ENCODE results near the gene SYNPO2L.
"Not testable (repeated sequence)": the region's sequence is repeated elsewhere in the genome, so short reads cannot be mapped to it uniquely, and the experiment has no call there.

SYNPO2L gene

GRCh38 chr10:73665581-73665980 is 9.8 kb upstream of the SYNPO2L start:
- H3K4me1 ChIP-seq (ENCODE audit: control insufficient read depth, low read depth, low read length); H3K9ac ChIP-seq (ENCODE audit: low read length); H3K4me3 ChIP-seq (ENCODE audit: low read length); H3K9me3 ChIP-seq (ENCODE audit: control insufficient read depth, low read depth, low read length); H3K36me3 ChIP-seq (ENCODE audit: control insufficient read depth, low read depth, low read length); H3K27ac ChIP-seq (ENCODE audit: low read length); H3K27me3 ChIP-seq (ENCODE audit: control insufficient read depth, insufficient read depth, low read length): not testable (repeated sequence)

GRCh38 chr10:73664156-73665040 is 8.6 kb upstream of the SYNPO2L start:
- not testable (repeated sequence) for H3K27me3 ChIP-seq (ENCODE audit: control insufficient read depth, insufficient read depth, low read length); H3K4me3 ChIP-seq (ENCODE audit: low read length); H3K36me3 ChIP-seq (ENCODE audit: control insufficient read depth, low read depth, low read length); H3K4me1 ChIP-seq (ENCODE audit: control insufficient read depth, low read depth, low read length); H3K9ac ChIP-seq (ENCODE audit: low read length); H3K9me3 ChIP-seq (ENCODE audit: control insufficient read depth, low read depth, low read length); H3K27ac ChIP-seq (ENCODE audit: low read length)

- not testable (repeated sequence) for H3K9me3 ChIP-seq (ENCODE audit: control insufficient read depth, low read depth, low read length); H3K4me3 ChIP-seq (ENCODE audit: low read length); H3K36me3 ChIP-seq (ENCODE audit: control insufficient read depth, low read depth, low read length); H3K9ac ChIP-seq (ENCODE audit: low read length); H3K27me3 ChIP-seq (ENCODE audit: control insufficient read depth, insufficient read depth, low read length); H3K27ac ChIP-seq (ENCODE audit: low read length); H3K4me1 ChIP-seq (ENCODE audit: control insufficient read depth, low read depth, low read length)
Observed at GRCh38 chr10:73663621-73664020, 7.8 kb upstream of the SYNPO2L start.

GRCh38 chr10:73662705-73663104 is 6.9 kb upstream of the SYNPO2L start:
- not testable (repeated sequence) for H3K27me3 ChIP-seq (ENCODE audit: control insufficient read depth, insufficient read depth, low read length); H3K9ac ChIP-seq (ENCODE audit: low read length); H3K36me3 ChIP-seq (ENCODE audit: control insufficient read depth, low read depth, low read length); H3K9me3 ChIP-seq (ENCODE audit: control insufficient read depth, low read depth, low read length); H3K27ac ChIP-seq (ENCODE audit: low read length); H3K4me3 ChIP-seq (ENCODE audit: low read length); H3K4me1 ChIP-seq (ENCODE audit: control insufficient read depth, low read depth, low read length)

GRCh38 chr10:73655257-73655989 is 406 bp downstream of the SYNPO2L start:
- Histone ChIP-seq H3K9me3 (ENCODE audit: control insufficient read depth, low read depth, low read length) (no peaks in the 10 kb centered on the region), H3K36me3 (ENCODE audit: control insufficient read depth, low read depth, low read length) (no peaks in the 10 kb centered on the region), H3K27ac (ENCODE audit: low read length) (no peak overlapping the region), H3K9ac (ENCODE audit: low read length) (no peak overlapping the region), H3K4me3 (ENCODE audit: low read length) (no peak overlapping the region), H3K4me1 (ENCODE audit: control insufficient read depth, low read depth, low read length) (no peaks in the 10 kb centered on the region), H3K27me3 (ENCODE audit: control insufficient read depth, insufficient read depth, low read length) (no peaks in the 10 kb centered on the region)

- no peaks in the 10 kb centered on the region for H3K36me3 ChIP-seq (ENCODE audit: control insufficient read depth, low read depth, low read length)
- H3K4me3 ChIP-seq (ENCODE audit: low read length) = no peak overlapping the region
- H3K27me3 ChIP-seq (ENCODE audit: control insufficient read depth, insufficient read depth, low read length) = no peaks in the 10 kb centered on the region
- no peak overlapping the region for H3K27ac ChIP-seq (ENCODE audit: low read length)
- no peaks in the 10 kb centered on the region for H3K9me3 ChIP-seq (ENCODE audit: control insufficient read depth, low read depth, low read length)
- H3K4me1 ChIP-seq (ENCODE audit: control insufficient read depth, low read depth, low read length) = no peaks in the 10 kb centered on the region
- no peak overlapping the region for H3K9ac ChIP-seq (ENCODE audit: low read length)
Observed at GRCh38 chr10:73653701-73654100, 2.1 kb downstream of the SYNPO2L start.

GRCh38 chr10:73653195-73653594 is 2.6 kb downstream of the SYNPO2L start:
- H3K4me1 ChIP-seq (ENCODE audit: control insufficient read depth, low read depth, low read length) = no peaks in the 10 kb centered on the region
- no peak overlapping the region for H3K4me3 ChIP-seq (ENCODE audit: low read length)
- H3K27ac ChIP-seq (ENCODE audit: low read length) = no peak overlapping the region
- H3K36me3 ChIP-seq (ENCODE audit: control insufficient read depth, low read depth, low read length) = no peaks in the 10 kb centered on the region
- no peaks in the 10 kb centered on the region for H3K9me3 ChIP-seq (ENCODE audit: control insufficient read depth, low read depth, low read length)
- H3K27me3 ChIP-seq (ENCODE audit: control insufficient read depth, insufficient read depth, low read length) = no peaks in the 10 kb centered on the region
- no peak overlapping the region for H3K9ac ChIP-seq (ENCODE audit: low read length)

GRCh38 chr10:73650537-73651331 is 5.1 kb downstream of the SYNPO2L start:
- no peaks in the 10 kb centered on the region for H3K9me3 ChIP-seq (ENCODE audit: control insufficient read depth, low read depth, low read length)
- no peak overlapping the region for H3K9ac ChIP-seq (ENCODE audit: low read length)
- H3K4me1 ChIP-seq (ENCODE audit: control insufficient read depth, low read depth, low read length) = no peaks in the 10 kb centered on the region
- H3K27me3 ChIP-seq (ENCODE audit: control insufficient read depth, insufficient read depth, low read length) = no peaks in the 10 kb centered on the region
- H3K27ac ChIP-seq (ENCODE audit: low read length) = no peak overlapping the region
- H3K36me3 ChIP-seq (ENCODE audit: control insufficient read depth, low read depth, low read length) = no peaks in the 10 kb centered on the region
- H3K4me3 ChIP-seq (ENCODE audit: low read length) = no peak overlapping the region

- no peaks in the 10 kb centered on the region for H3K9me3 ChIP-seq (ENCODE audit: control insufficient read depth, low read depth, low read length)
- H3K36me3 ChIP-seq (ENCODE audit: control insufficient read depth, low read depth, low read length) = no peaks in the 10 kb centered on the region
- no peaks in the 10 kb centered on the region for H3K27me3 ChIP-seq (ENCODE audit: control insufficient read depth, insufficient read depth, low read length)
- H3K4me3 ChIP-seq (ENCODE audit: low read length) = no peak overlapping the region
- no peak overlapping the region for H3K9ac ChIP-seq (ENCODE audit: low read length)
- H3K4me1 ChIP-seq (ENCODE audit: control insufficient read depth, low read depth, low read length) = no peaks in the 10 kb centered on the region
- H3K27ac ChIP-seq (ENCODE audit: low read length) = no peak overlapping the region
Observed at GRCh38 chr10:73649876-73650536, 5.8 kb downstream of the SYNPO2L start.

- no peak overlapping the region for H3K4me3 ChIP-seq (ENCODE audit: low read length)
- H3K4me1 ChIP-seq (ENCODE audit: control insufficient read depth, low read depth, low read length) = no peaks in the 10 kb centered on the region
Observed at GRCh38 chr10:73648975-73649829, 6.6 kb downstream of the SYNPO2L start.

More at GRCh38 chr10:73648975-73649829, 6.6 kb downstream of the SYNPO2L start:
- Histone ChIP-seq H3K9ac (ENCODE audit: low read length) (no peak overlapping the region), H3K27me3 (ENCODE audit: control insufficient read depth, insufficient read depth, low read length) (no peaks in the 10 kb centered on the region), H3K36me3 (ENCODE audit: control insufficient read depth, low read depth, low read length) (no peaks in the 10 kb centered on the region), H3K27ac (ENCODE audit: low read length) (no peak overlapping the region), H3K9me3 (ENCODE audit: control insufficient read depth, low read depth, low read length) (no peaks in the 10 kb centered on the region)

All from iPS-18a (cell line).